Mesendoderm (in vitro differentiated cells): ENCODE data around the gene FES.
"Not testable (repeated sequence)": the region's sequence is repeated elsewhere in the genome, so short reads cannot be mapped to it uniquely, and the experiment has no call there.

Experiments
- DNase-seq: peaks from one replicate; pipeline ENCODE4 v3.0.0; 2013
- H2AK5ac ChIP-seq: 2 replicates; pipeline ENCODE4 v1.6.1; 2013; ENCODE audit warnings: low read length, inconsistent platforms
- H2BK120ac ChIP-seq: 2 replicates; pipeline ENCODE4 v1.6.1; 2013; ENCODE audit warnings: low read depth, mild to moderate bottlenecking, low read length, moderate library complexity, mixed read lengths
- H2BK15ac ChIP-seq: replicated peaks from 2 replicates; pipeline ENCODE4 v1.6.1; 2013; ENCODE audit warnings: low read depth, mild to moderate bottlenecking, moderate library complexity
- H2BK5ac ChIP-seq: 2 replicates; pipeline ENCODE4 v1.6.1; 2013; ENCODE audit warnings: low read length, inconsistent platforms
- H3K18ac ChIP-seq: 2 replicates; pipeline ENCODE4 v1.6.1; 2013; ENCODE audit warnings: mild to moderate bottlenecking, low read length, mixed read lengths
- H3K23ac ChIP-seq: one replicate; pipeline ENCODE4 v1.6.1; 2013; ENCODE audit warnings: low read length
- H3K27ac ChIP-seq: 2 replicates; pipeline ENCODE4 v1.5.1; 2013; ENCODE audit warnings: low read depth, mild to moderate bottlenecking, inconsistent platforms, low read length, moderate library complexity
- H3K27me3 ChIP-seq: 2 replicates; pipeline ENCODE4 v1.6.1; 2013; ENCODE audit warnings: low read length, control low read depth, mild to moderate bottlenecking, inconsistent platforms; ENCODE audit not compliant: insufficient read depth, poor library complexity
- H3K36me3 ChIP-seq: 2 replicates; pipeline ENCODE4 v1.6.1; 2013; ENCODE audit warnings: low read length, inconsistent platforms; ENCODE audit not compliant: control insufficient read depth, insufficient read depth
- H3K4ac ChIP-seq: one replicate; pipeline ENCODE4 v1.6.1; 2013; ENCODE audit warnings: low read depth, mild to moderate bottlenecking, low read length, moderate library complexity
- H3K4me1 ChIP-seq: 2 replicates; pipeline ENCODE4 v1.6.1; 2013; ENCODE audit warnings: low read depth, low read length, inconsistent platforms; ENCODE audit not compliant: control insufficient read depth
- H3K4me2 ChIP-seq: 2 replicates; pipeline ENCODE4 v1.6.1; 2013; ENCODE audit warnings: low read length
- H3K4me3 ChIP-seq: 2 replicates; pipeline ENCODE4 v1.5.1; 2013; ENCODE audit warnings: mild to moderate bottlenecking, low read length
- H3K56ac ChIP-seq: one replicate; pipeline ENCODE4 v1.6.1; 2013; ENCODE audit warnings: low read length
- H3K79me1 ChIP-seq: 2 replicates; pipeline ENCODE4 v1.6.1; 2013; ENCODE audit warnings: low read length, inconsistent platforms
- H3K79me2 ChIP-seq: 2 replicates; pipeline ENCODE4 v1.6.1; 2013; ENCODE audit warnings: mild to moderate bottlenecking, low read length; ENCODE audit not compliant: control insufficient read depth, insufficient read depth
- H3K9ac ChIP-seq: 2 replicates; pipeline ENCODE4 v1.6.1; 2013; ENCODE audit warnings: low read length, inconsistent platforms
- H4K5ac ChIP-seq: one replicate; pipeline ENCODE4 v1.6.1; 2013; ENCODE audit warnings: low read length
- H4K8ac ChIP-seq: one replicate; pipeline ENCODE4 v1.6.1; 2013; ENCODE audit warnings: low read depth, mild to moderate bottlenecking, control low read depth, low read length, moderate library complexity
- WGBS: extraction: QIAGEN DNeasy Blood & Tissue Kit; methylation state at CpG from one replicate; pipeline ENCODE4 v1.1.7; 2013; ENCODE audit warnings: low lambda C conversion rate, missing lambda C conversion rate; ENCODE audit not compliant: insufficient coverage; ENCODE audit errors: extremely low coverage; 5-methylcytosine and 5-hydroxymethylcytosine counted together

Gene FES

GRCh38 chr15:90924375-90924774 lies 40.1 kb downstream of the FES start:
- WGBS = no CpG with 5 or more reads among the region's 5 CpGs
- no peak overlapping the region for H2BK15ac ChIP-seq
- no peak overlapping the region for H3K4ac ChIP-seq
- H3K36me3 ChIP-seq = no peaks in the 10 kb centered on the region
- H3K9ac ChIP-seq = no peak overlapping the region
- no peaks in the 10 kb centered on the region for H3K4me1 ChIP-seq
- H3K27ac ChIP-seq = no peak overlapping the region
- no peak overlapping the region for H3K18ac ChIP-seq
- H4K8ac ChIP-seq = no peak overlapping the region
- H2BK5ac ChIP-seq = no peak overlapping the region
- H3K23ac ChIP-seq = no peak overlapping the region
- H2BK120ac ChIP-seq = no peak overlapping the region
- DNase-seq = no peak
- no peak overlapping the region for H4K5ac ChIP-seq
- no peaks in the 10 kb centered on the region for H3K27me3 ChIP-seq
- no peak overlapping the region for H3K4me2 ChIP-seq
- H3K79me1 ChIP-seq = no peaks in the 10 kb centered on the region
- H3K79me2 ChIP-seq = no peaks in the 10 kb centered on the region
- H2AK5ac ChIP-seq = no peak overlapping the region
- H3K4me3 ChIP-seq = no peak overlapping the region
- H3K56ac ChIP-seq = no peak overlapping the region

- not testable (repeated sequence) for H4K8ac ChIP-seq, DNase-seq, H2BK15ac ChIP-seq, H2AK5ac ChIP-seq, H3K18ac ChIP-seq, H3K4me3 ChIP-seq, H3K4me1 ChIP-seq, H3K79me1 ChIP-seq, H3K36me3 ChIP-seq, H3K79me2 ChIP-seq, H3K4ac ChIP-seq, H3K23ac ChIP-seq, H4K5ac ChIP-seq, H3K9ac ChIP-seq, H3K27ac ChIP-seq, H2BK120ac ChIP-seq, H3K4me2 ChIP-seq, H3K27me3 ChIP-seq, H2BK5ac ChIP-seq, H3K56ac ChIP-seq
- WGBS = no CpG with 5 or more reads among the region's 10 CpGs
Observed at GRCh38 chr15:90926766-90927165, 42.5 kb downstream of the FES start.

GRCh38 chr15:90928106-90928505 lies 43.8 kb downstream of the FES start:
- H3K4me3 ChIP-seq = not testable (repeated sequence)
- no CpG with 5 or more reads among the region's 7 CpGs for WGBS

GRCh38 chr15:90929246-90930019 lies 45.1 kb downstream of the FES start:
- Histone ChIP-seq H3K27ac (no peak overlapping the region), H3K79me1 (no peaks in the 10 kb centered on the region), H3K4ac (no peak overlapping the region), H4K5ac (no peak overlapping the region), H2BK15ac (no peak overlapping the region), H2BK120ac (no peak overlapping the region), H3K9ac (no peak overlapping the region), H3K4me2 (no peak overlapping the region), H4K8ac (no peak overlapping the region), H3K23ac (no peak overlapping the region), H3K18ac (no peak overlapping the region), H3K36me3 (no peaks in the 10 kb centered on the region), H3K4me3 (no peak overlapping the region), H3K56ac (no peak overlapping the region), H2BK5ac (no peak overlapping the region), H3K27me3 (no peaks in the 10 kb centered on the region), H2AK5ac (no peak overlapping the region), H3K79me2 (no peaks in the 10 kb centered on the region), H3K4me1 (no peaks in the 10 kb centered on the region)
- no peak for DNase-seq
- 100% methylated on average over 2 of the region's 21 CpGs for WGBS

More at GRCh38 chr15:90928106-90928505, 43.8 kb downstream of the FES start:
- not testable (repeated sequence) for H3K4me2 ChIP-seq, H3K23ac ChIP-seq, H2BK120ac ChIP-seq, H3K36me3 ChIP-seq, H2BK15ac ChIP-seq, H3K79me1 ChIP-seq, H3K18ac ChIP-seq, H2AK5ac ChIP-seq, H3K27me3 ChIP-seq, H2BK5ac ChIP-seq, H4K5ac ChIP-seq, H3K27ac ChIP-seq, H4K8ac ChIP-seq, H3K4me1 ChIP-seq, H3K56ac ChIP-seq, DNase-seq, H3K4ac ChIP-seq, H3K9ac ChIP-seq, H3K79me2 ChIP-seq

GRCh38 chr15:90930861-90931574 lies 46.7 kb downstream of the FES start:
- H3K27ac ChIP-seq = no peak overlapping the region
- peaks cover 3% of the 10 kb centered on the region for H3K79me1 ChIP-seq
- H3K56ac ChIP-seq = no peak overlapping the region

More at GRCh38 chr15:90930861-90931574, 46.7 kb downstream of the FES start:
- Histone ChIP-seq H3K4me3 (no peak overlapping the region), H2AK5ac (no peak overlapping the region), H3K4me2 (no peak overlapping the region), H2BK120ac (no peak overlapping the region), H4K8ac (no peak overlapping the region), H2BK5ac (no peak overlapping the region), H3K27me3 (no peaks in the 10 kb centered on the region), H4K5ac (no peak overlapping the region), H3K9ac (no peak overlapping the region), H2BK15ac (no peak overlapping the region), H3K79me2 (no peaks in the 10 kb centered on the region), H3K23ac (no peak overlapping the region), H3K4ac (no peak overlapping the region), H3K18ac (no peak overlapping the region), H3K4me1 (peaks cover 1% of the 10 kb centered on the region), H3K36me3 (no peaks in the 10 kb centered on the region)
- no peak for DNase-seq
- WGBS = no CpG with 5 or more reads among the region's 15 CpGs
